GM18858 (cell line): Measurements from ENCODE around the gene TEX52.

Experiments
- ATAC-seq: cut with Tn5 transposase; IDR thresholded peaks from one replicate; pipeline ENCODE4 v1.9.1; 2021; ENCODE audit not compliant: unreplicated experiment

Gene TEX52

DNA sequence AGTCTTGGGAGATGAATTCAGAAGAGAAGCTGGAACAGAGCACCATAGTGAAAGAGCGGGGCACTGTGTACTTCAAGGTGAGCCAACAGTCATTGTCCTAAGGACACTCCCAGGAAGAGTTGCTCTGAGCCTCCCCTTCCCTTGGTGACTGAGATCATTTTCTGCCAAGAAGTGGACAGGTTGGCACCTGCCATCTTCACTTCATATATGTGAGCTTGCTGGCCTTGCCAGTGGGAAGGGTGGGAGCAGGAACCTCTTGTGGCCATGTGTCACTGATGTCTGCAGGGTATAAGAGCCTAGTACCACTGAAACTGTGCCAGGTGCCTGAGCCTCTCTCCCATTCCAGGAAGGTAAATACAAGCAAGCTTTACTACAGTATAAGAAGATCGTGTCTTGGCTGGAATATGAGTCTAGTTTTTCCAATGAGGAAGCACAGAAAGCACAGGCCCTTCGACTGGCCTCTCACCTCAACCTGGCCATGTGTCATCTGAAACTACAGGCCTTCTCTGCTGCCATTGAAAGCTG is 56.7 kb downstream of the TEX52 start:
- no peak for ATAC-seq
